Glomerular endothelial cell (primary cell): ENCODE measurements around the gene TRIML1. TPM values are rescaled to one million over a fixed set of nuclear protein-coding genes. Genes with fewer than 3 reads are reported as not detected.

ENCODE experiments used
- total RNA-seq: library from RNA; depleted of rRNA; stranded (reverse); fragments of >200 nt; gene quantifications from 2 replicates; pipeline ENCODE4 v1.2.3, GENCODE V29; 2015

TRIML1 gene
- total RNA-seq, 1 donor from 2014 or later, result 0.70 TPM

Other genes starting within 250 kb of the TRIML1 start
- 0.63 and 0.93 TPM in 2 replicates for gene ZFP42, start 143.7 kb upstream of the TRIML1 start, total RNA-seq
- gene TRIML2, start 29.8 kb upstream of the TRIML1 start, total RNA-seq, result 9.0 and 9.6 TPM in 2 replicates